Measurements from ENCODE around the gene NDUFS2.

Gene NDUFS2

DNA sequence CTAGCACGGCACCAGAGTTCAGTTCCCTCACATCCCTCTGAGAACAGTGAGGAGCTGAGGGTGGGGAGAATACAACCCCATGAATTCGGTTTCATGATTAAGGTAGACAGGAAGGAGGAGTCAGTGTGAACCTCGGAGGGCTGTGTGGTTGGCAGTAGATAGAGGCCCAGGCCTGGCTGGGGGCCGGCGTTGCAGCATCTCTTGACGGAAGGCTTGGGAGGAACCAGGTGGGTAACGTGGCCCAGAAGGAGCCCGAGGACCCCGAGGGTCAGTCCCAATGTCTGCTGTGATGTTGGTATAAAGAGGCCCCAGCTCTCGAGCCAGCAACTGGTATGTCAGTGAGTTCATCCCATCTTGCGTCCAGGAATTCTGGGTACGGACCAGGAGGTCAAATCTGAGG is 30.5 kb upstream of the NDUFS2 start:
- Histone ChIP-seq H3K4me1 (ENCODE audit: insufficient read depth, poor library complexity, severe bottlenecking) (peaks cover 5% of the 10 kb centered on the region), H3K9me3 (ENCODE audit: severe bottlenecking) (no peaks in the 10 kb centered on the region), H3K27ac (ENCODE audit: poor library complexity, severe bottlenecking) (no peak overlapping the region), H3K4me3 (ENCODE audit: severe bottlenecking) (no peak overlapping the region), H3K27me3 (ENCODE audit: insufficient read depth, poor library complexity, severe bottlenecking) (no peaks in the 10 kb centered on the region), H3K36me3 (ENCODE audit: low read depth) (peaks cover 49% of the 10 kb centered on the region)
- ATAC-seq (ENCODE audit: low read depth): no peak
- no peak for TF ChIP-seq CTCF (IDR thresholded peaks at IDR 0.05; ENCODE audit: poor library complexity, severe bottlenecking)
- DNase-seq (ENCODE audit: low spot score): no peak

DNA sequence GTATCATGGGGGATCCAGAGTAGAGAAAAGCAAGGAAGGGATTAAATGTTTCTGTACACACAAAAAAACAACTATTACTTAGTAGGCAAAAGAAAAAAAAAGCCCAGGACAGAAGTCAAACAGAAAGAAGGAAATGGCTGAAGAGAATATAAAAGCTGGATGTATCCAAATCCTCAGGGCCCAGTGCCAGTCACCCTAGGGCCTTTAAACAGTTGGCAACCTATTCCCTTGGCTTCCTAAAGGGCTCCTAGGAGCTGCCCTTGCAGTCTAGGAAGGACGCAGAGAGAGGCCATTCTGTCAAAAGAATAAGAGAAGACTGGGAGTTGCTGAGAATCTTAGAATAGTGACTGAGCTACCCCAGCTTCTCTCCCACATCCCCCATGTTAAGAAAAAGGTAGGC is 29.8 kb upstream of the NDUFS2 start:
- ATAC-seq (ENCODE audit: low read depth) (no peak), DNase-seq (ENCODE audit: low spot score) (no peak)
- H3K4me3 ChIP-seq (ENCODE audit: severe bottlenecking): no peak overlapping the region
- H3K27me3 ChIP-seq (ENCODE audit: insufficient read depth, poor library complexity, severe bottlenecking): no peaks in the 10 kb centered on the region
- TF ChIP-seq CTCF (IDR thresholded peaks at IDR 0.05; ENCODE audit: poor library complexity, severe bottlenecking): no peak
- peaks cover 5% of the 10 kb centered on the region for H3K4me1 ChIP-seq (ENCODE audit: insufficient read depth, poor library complexity, severe bottlenecking)
- no peaks in the 10 kb centered on the region for H3K9me3 ChIP-seq (ENCODE audit: severe bottlenecking)
- H3K36me3 ChIP-seq (ENCODE audit: low read depth): peaks cover 49% of the 10 kb centered on the region
- H3K27ac ChIP-seq (ENCODE audit: poor library complexity, severe bottlenecking): no peak overlapping the region

DNA sequence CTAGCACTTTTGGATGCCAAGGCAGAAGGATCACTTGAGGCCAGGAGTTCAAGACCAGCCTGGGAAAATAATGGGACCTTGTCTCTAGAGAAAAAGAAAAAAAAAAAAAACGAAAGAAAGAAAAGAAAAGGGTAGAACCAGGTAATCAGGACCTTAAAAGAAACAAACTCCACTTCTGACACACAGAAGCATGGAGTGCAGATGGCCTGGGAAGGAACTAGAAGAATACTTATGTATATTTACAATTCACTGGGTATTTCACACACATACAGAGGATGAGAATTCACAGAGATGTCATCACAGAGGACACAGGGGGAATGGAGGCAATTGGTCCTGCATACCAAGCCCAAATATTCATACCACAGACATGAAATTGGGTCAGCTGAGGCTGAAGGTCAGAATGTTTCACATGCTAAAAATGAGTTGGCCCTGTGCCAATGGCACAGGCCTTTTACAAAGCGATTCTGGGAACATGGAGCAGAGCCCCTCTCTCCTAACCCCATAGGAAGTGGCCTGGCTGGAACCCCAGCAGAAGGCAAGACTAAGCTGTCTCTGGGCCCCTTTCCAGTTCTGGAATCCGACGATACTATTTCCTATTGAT is 29.3 kb upstream of the NDUFS2 start:
- Histone ChIP-seq H3K36me3 (ENCODE audit: low read depth) (peaks cover 49% of the 10 kb centered on the region), H3K27ac (ENCODE audit: poor library complexity, severe bottlenecking) (no peak overlapping the region), H3K4me1 (ENCODE audit: insufficient read depth, poor library complexity, severe bottlenecking) (peaks cover 7% of the 10 kb centered on the region), H3K27me3 (ENCODE audit: insufficient read depth, poor library complexity, severe bottlenecking) (no peaks in the 10 kb centered on the region), H3K4me3 (ENCODE audit: severe bottlenecking) (no peak overlapping the region), H3K9me3 (ENCODE audit: severe bottlenecking) (no peaks in the 10 kb centered on the region)
- DNase-seq (ENCODE audit: low spot score) (no peak), ATAC-seq (ENCODE audit: low read depth) (no peak)
- TF ChIP-seq CTCF (IDR thresholded peaks at IDR 0.05; ENCODE audit: poor library complexity, severe bottlenecking): no peak

- Histone ChIP-seq H3K27ac (ENCODE audit: poor library complexity, severe bottlenecking) (no peak overlapping the region), H3K36me3 (ENCODE audit: low read depth) (peaks cover 49% of the 10 kb centered on the region)
- TF ChIP-seq CTCF (IDR thresholded peaks at IDR 0.05; ENCODE audit: poor library complexity, severe bottlenecking): no peak
Measured at GRCh38 chr1:161173711-161174110, 28.5 kb upstream of the NDUFS2 start.

DNA sequence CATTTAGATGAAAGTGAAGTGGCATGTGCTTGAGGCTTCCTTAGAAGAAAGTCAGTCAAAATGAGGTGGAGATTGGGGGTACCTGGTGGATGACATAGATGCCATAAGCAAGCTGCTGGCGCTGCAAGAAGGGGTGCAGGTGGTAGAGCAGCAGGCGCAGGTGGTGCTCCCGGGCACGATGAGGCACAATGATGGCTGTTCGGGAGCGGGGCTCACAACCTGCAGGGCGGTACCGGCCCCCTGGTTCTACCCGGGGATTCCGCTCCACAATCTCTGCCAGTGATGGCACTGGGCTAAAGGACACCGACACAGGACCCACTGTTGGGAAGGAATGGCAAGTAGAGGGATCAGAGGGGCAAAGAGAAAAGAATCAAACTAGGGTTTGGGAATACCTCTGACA is 27.3 kb upstream of the NDUFS2 start:
- Histone ChIP-seq H3K27me3 (ENCODE audit: insufficient read depth, poor library complexity, severe bottlenecking) (no peaks in the 10 kb centered on the region), H3K4me3 (ENCODE audit: severe bottlenecking) (no peak overlapping the region), H3K4me1 (ENCODE audit: insufficient read depth, poor library complexity, severe bottlenecking) (peaks cover 8% of the 10 kb centered on the region), H3K27ac (ENCODE audit: poor library complexity, severe bottlenecking) (no peak overlapping the region), H3K9me3 (ENCODE audit: severe bottlenecking) (no peaks in the 10 kb centered on the region), H3K36me3 (ENCODE audit: low read depth) (peaks cover 49% of the 10 kb centered on the region)
- no peak for DNase-seq (ENCODE audit: low spot score)
- ATAC-seq (ENCODE audit: low read depth): no peak
- TF ChIP-seq CTCF (IDR thresholded peaks at IDR 0.05; ENCODE audit: poor library complexity, severe bottlenecking): no peak

More at GRCh38 chr1:161173711-161174110, 28.5 kb upstream of the NDUFS2 start:
- Histone ChIP-seq H3K27me3 (ENCODE audit: insufficient read depth, poor library complexity, severe bottlenecking) (no peaks in the 10 kb centered on the region), H3K4me3 (ENCODE audit: severe bottlenecking) (no peak overlapping the region), H3K9me3 (ENCODE audit: severe bottlenecking) (no peaks in the 10 kb centered on the region), H3K4me1 (ENCODE audit: insufficient read depth, poor library complexity, severe bottlenecking) (peaks cover 8% of the 10 kb centered on the region)
- no peak for ATAC-seq (ENCODE audit: low read depth)
- DNase-seq (ENCODE audit: low spot score): no peak
